Suprapubic skin (tissue), 4 donors: Measurements from ENCODE around the gene HOXB4.

Source experiments
- CTCF ChIP-seq, 2 donors: fragments of 200-600 bp in 1 of 2; fragments of 450-650 bp in 1 of 2; sonication (generic) in 1 of 2; IDR thresholded peaks; one replicate each; pipeline ENCODE4 v1.5.1; 2016 to 2019; ENCODE audit warnings: antibody characterized with exemption in 2 of 2, mild to moderate bottlenecking in 1 of 2, moderate library complexity in 1 of 2
- EP300 ChIP-seq: sonication (generic); formaldehyde crosslinking; IDR thresholded peaks from one replicate; pipeline ENCODE4 v1.6.1; 2017; ENCODE audit warnings: antibody characterized with exemption
- POLR2A ChIP-seq, 2 donors: fragments of 450-650 bp; IDR thresholded peaks; one replicate each; pipeline ENCODE4 v1.6.1; 2017; ENCODE audit warnings: antibody characterized with exemption in 2 of 2, mild to moderate bottlenecking in 2 of 2, moderate library complexity in 2 of 2
- POLR2AphosphoS5 ChIP-seq, 3 donors: sonication (generic); formaldehyde crosslinking; IDR thresholded peaks; one replicate each; pipeline ENCODE4 v1.6.1; 2017; ENCODE audit warnings: antibody characterized with exemption in 3 of 3

- TF ChIP-seq CTCF (IDR thresholded peaks at IDR 0.05) = no peak
- no peak for TF ChIP-seq EP300
- no peak for TF ChIP-seq POLR2A (IDR thresholded peaks at IDR 0.05)
- no peak for TF ChIP-seq POLR2AphosphoS5 (IDR thresholded peaks at IDR 0.05)
Measured at GRCh38 chr17:48601207-48601538, 23.0 kb upstream of the HOXB4 start.
